GM10847 (cell line): ENCODE measurements around the gene CDK4.

ENCODE experiments used
- POLR2A ChIP-seq: IDR thresholded peaks from 2 replicates; pipeline ENCODE4 v1.6.1; 2011; ENCODE audit not compliant: insufficient read length; ENCODE audit errors: extremely low read depth

CDK4 gene

DNA sequence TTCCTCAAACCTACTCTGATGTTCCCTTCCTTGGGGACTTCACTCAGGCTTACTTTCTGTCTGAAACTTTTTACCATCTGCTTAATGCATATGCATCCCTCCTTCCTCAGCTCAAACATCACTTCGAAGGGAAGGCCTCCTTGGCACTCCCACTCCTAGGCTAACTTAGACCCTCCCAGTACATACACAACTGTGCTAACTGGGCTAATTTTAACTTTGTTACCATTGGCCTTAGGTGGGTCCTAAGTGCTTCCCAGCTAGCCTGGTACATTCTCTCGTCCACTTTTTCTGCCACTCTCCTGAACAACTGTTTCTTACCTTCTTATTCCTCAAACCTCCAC, 24.1 kb upstream of the CDK4 start:
- no peak for TF ChIP-seq POLR2A

GRCh38 chr12:57775563-57776246, 23.6 kb upstream of the CDK4 start:
- TF ChIP-seq POLR2A, result no peak

DNA sequence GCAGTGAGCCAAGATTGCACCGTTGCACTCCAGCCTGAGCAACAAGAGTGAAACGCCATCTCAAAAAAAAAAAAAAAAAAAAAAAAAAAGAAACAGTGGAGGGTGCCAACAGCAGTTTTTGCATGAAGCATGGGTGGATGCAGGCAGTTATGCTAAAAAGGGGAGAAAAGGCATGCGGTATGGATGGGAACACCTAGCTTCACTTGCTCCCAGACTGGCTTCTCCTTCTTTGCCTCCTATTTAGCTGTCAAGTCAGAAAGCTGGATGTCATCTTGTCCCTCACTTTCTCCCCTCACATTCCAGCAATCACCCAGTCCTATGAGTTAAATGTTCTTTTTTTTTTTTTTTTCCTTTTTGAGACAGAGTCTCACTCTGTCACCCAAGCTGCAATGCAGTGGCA, 22.9 kb upstream of the CDK4 start:
- no peak for TF ChIP-seq POLR2A

DNA sequence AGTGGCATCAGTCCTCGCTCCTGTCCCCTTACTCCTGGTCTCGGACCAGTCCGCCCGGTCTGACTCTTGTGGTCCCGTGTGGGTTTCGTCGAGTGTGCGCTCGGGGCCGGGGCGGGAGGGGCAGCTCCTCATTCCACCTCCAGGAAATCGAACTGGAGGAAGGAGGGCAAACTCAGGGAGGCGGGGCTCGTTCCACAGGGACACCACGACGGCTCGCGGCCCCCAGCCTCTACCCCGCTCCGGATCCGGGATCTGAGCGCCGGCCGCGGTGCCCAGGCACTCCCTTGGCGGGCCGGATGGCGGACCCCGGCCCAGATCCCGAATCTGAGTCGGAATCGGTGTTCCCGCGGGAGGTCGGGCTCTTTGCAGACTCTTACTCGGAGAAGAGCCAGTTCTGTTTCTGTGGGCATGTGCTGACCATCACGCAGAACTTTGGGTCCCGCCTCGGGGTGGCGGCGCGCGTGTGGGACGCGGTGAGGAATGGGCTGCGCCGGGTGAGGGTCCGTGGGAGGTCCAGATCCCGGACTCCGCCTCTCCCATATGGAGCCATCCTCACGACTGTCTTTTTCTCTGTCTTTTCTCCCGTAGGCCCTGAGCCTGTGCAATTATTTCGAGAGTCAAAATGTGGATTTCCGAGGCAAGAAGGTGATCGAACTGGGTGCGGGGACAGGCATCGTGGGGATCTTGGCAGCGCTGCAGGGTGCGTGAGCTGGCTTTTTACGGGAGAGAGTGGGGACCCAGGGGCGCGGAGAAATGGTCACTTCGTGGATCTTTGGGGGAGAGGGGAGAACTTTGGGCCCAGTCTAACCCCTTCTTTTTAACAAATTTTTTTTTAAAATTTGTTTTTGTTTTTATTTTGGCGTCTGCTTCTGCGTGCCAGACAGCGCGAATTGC, 20.6 kb upstream of the CDK4 start, which contains the start of gene EEF1AKMT3:
Gene EEF1AKMT3, plus strand, starts transcription at position 186 of the 894 bp plus-strand sequence. Its CDS starts 111 bp downstream, at position 297.
- no peak for TF ChIP-seq POLR2A

DNA sequence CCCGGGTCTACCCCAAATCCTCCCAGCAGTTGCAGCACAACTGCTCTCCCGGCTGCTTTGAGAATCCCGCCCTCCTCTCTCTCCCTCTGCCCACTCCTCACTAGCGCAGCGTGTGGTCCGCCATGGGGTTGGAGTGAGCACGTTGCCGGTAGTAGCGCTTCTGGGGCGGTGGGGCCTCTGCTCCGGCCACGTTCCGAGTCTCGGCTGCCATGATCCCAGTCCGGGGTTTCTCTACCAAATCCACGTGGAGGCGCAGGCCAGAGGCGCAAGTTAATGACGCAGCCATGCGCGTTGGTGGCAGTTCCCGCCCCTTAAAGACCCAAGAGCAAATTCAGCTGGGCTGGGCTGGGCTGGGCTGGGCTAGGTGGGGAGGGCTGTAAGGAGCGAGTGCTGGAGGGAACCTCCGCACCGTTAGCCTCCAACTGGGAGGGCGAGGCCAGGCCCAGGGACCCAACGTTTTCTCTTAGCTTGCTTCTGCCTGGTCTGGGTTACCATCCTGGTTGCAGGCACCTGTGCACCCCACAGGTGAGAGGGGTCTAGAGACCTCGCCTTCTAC, 19.8 kb upstream of the CDK4 start, which contains the start of gene METTL1:
Gene METTL1, minus strand, starts transcription at position 233 of the 556 bp plus-strand sequence. Its CDS starts 22 bp downstream, at position 211.
- peak; percentile 66 for TF ChIP-seq POLR2A

DNA sequence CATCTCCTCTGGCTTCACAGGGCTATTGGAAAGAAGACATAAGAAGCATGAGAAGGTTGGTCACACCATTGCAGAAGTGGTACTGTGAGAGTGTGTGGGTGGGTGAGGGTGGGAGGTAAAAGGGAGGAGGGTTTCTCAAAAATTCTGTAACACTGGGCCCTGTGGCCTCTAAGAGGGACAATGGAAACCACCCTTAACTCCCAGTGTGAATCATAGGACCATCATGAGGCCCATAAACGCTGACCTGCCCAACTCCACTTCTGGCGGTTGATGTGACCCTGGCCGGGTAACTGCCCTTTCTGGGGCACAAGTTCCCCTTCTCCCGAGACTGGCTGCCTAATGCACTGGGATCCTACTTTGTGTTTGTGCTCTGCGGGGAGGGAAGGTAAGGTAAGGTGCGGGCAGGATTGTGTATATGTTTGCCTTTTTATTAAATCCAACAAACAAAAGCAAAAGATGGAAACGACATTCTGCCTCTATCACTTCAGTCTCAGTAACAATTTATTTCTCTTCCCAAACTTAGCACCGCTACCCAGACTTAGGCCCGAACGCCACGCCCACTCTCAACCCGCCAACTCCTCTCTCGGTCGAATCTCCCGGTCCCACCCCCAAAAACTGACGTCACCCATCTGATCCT, 19.2 kb upstream of the CDK4 start:
- TF ChIP-seq POLR2A, result no peak

DNA sequence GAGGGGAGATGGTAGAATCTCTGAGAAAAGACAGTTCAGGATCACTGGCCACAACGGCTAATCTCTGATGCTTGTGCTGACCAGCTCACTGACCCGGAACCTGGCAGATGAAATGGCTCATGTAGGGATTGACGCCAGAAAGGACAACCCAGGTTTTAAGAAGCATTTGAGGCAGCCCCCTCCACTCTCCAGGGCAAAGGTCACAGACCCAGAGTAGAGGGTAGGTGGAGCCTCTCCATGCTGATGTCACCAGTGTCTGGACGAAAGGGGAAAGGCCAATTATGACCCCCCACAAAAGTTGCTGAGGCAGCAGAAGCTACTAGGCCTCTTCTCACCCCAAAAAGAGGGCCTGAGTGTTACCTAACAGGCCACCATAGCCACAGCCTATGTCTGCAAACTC, 18.6 kb upstream of the CDK4 start:
- TF ChIP-seq POLR2A, result no peak

DNA sequence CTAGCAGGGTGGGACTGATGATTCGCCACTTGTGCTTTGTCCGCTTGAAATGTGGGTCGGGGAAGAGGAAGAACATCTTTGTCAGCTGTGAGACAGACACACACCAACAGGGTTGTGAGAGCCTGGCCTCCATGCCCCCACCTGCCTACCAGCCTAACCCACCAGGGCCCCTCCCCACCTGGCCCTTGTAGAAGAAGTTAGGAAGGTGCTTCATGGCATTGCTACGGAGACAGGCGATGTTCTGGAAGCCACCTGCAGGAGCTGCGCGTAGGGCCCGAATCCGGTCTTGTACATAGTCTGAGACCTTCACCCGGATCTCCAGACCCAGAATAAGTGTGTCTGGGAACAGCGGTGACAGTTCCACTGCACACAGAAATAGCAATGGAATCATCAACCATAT, 17.5 kb upstream of the CDK4 start:
- no peak for TF ChIP-seq POLR2A

DNA sequence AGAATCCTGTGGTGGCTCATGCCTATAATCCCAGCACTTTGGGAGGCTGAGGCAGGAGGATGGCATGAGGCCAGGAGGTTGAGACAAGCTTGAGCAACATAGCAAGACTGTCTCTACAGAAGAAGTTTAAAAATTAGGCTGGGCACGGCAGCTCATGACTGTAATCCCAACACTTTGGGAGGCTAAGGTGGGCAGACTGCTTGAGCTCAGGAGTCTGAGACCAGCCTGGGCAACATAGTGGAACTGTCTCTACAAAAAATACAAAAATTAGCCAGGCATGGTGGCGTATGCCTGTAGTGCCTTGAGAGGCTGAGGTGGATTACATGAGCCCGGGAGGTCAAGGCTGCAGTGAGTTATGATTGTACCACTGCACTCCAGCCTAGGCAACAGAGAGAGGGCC, 15.8 kb upstream of the CDK4 start:
- no peak for TF ChIP-seq POLR2A

- no peak for TF ChIP-seq POLR2A
Observed at GRCh38 chr12:57767305-57767698, 15.2 kb upstream of the CDK4 start.

GRCh38 chr12:57766464-57767304, 14.6 kb upstream of the CDK4 start, which contains the start of gene CYP27B1:
Gene CYP27B1 (minus strand): TSS chr12:57767078. CDS start chr12:57767041, 37 bp downstream.
- no peak for TF ChIP-seq POLR2A

DNA sequence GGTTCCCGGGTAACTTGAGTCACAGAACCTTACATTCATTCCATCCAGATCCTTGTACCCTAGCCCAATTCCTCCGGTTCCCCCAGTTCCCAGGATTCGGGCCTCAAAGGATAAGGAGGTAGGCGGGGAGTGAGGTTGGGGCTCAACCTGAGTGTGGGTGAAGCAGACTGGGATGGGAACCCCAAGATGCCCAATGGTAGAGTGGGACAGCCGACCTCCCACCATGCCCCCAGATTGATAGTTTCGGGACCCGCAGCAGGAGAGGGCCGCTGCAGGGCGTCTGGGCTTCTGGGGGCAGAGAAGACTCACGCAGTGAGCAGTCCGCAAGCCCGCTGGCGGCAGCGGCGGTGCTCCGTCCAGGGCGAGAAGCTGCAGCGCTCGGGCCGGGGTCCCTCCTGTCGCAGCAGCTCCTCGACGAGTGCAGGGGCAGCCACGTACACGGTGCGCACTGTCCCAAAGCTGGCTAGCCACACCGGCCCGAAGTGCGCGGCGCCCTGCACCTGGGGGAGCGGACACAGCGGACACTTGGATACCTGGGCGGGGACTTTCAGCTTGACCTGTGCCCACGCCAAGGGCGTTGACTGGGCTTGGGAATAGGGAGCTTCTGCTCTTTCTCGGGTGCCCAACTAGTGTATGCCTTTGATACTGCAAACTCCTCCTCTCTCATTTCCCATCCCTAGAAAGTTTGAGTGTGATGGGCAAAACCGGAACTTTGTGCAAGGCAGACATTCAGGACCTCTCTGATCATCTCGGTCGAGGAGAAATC, 13.8 kb upstream of the CDK4 start:
- no peak for TF ChIP-seq POLR2A

DNA sequence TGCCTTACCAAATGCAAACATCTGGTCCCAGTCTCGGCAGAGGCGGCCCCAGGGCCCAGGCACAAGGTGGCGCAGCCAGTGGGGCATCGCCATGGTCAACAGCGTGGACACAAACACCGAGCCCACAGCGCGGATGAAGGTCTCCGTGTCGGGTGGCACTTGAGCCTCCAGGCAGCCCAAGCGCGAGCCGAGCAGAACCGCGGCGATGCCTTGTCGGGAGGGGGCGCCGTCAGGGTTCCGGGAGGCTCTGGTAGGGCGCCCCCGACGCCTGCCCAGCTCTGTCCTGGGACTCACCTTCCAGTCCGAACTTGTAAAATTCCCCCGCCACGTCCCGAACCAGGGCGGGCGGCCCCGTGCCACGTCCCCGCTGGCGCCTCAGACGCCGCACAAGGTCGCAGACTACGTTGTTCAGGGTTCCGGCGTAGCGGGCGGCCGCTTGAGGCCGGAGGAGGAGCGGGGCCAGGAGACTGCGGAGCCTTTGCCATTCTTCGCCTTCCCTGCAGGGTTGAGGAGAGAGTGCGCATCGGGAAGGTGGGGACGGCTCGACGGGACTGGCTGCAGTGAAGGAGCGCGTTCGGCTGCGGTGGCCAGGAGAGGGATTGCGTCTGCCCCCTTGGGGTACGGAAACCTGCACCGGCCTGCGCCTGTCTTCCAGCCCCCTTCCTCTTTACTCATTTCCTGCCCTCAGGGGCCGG, 13.0 kb upstream of the CDK4 start:
- TF ChIP-seq POLR2A, result no peak
